GM12878 (cell line): ENCODE measurements around the gene PRRX1.

Experiments used
- BCLAF1 ChIP-seq: fragments of 450-650 bp; IDR thresholded peaks from 2 replicates; pipeline ENCODE4 v1.6.1; 2017; ENCODE audit warnings: antibody characterized with exemption, mild to moderate bottlenecking, moderate library complexity
- HDAC6 ChIP-seq: fragments of 200-600 bp; sonication (generic); IDR thresholded peaks from one replicate; pipeline ENCODE4 v1.8.0; 2017; ENCODE audit warnings: antibody characterized with exemption; ENCODE audit not compliant: unreplicated experiment
- POLR2AphosphoS2 ChIP-seq: IDR thresholded peaks from 2 replicates; pipeline ENCODE4 v1.6.1; 2011; ENCODE audit warnings: low read depth, mild to moderate bottlenecking, low read length, improper control_type of control experiment, moderate library complexity
- RELB ChIP-seq: fragments of 450-650 bp; IDR thresholded peaks from 2 replicates; pipeline ENCODE4 v1.6.1; 2017; ENCODE audit warnings: low read depth, mild to moderate bottlenecking, moderate library complexity
- SRF ChIP-seq, 2 experiments: IDR thresholded peaks; 2 replicates each; pipeline ENCODE4 v1.6.1; 2011; ENCODE audit warnings: low read depth in 2 of 2, low read length in 2 of 2, mild to moderate bottlenecking in 1 of 2, moderate library complexity in 1 of 2
- USF1 ChIP-seq: IDR thresholded peaks from 2 replicates; pipeline ENCODE4 v1.6.1; 2011; ENCODE audit warnings: borderline replicate concordance, low read depth, mild to moderate bottlenecking, moderate library complexity, mixed read lengths, low read length; ENCODE audit not compliant: insufficient read depth; ENCODE audit errors: extremely low read length

- TF ChIP-seq USF1 (no peak), POLR2AphosphoS2 (no peak), RELB (no peak), SRF (IDR thresholded peaks at IDR 0.05; ENCODE audit: low read depth in 2 of 2, low read length in 2 of 2) (no peak), HDAC6 (no peak), BCLAF1 (no peak)
Observed at GRCh38 chr1:170686291-170686690, 22.4 kb downstream of the PRRX1 start.
